Stimulated activated CD8-positive, alpha-beta memory T cell treated with anti-CD3 and anti-CD28 coated beads, Interleukin-15, amount 100 ng/mL, for 4 hours (primary cell): Measurements from ENCODE around the gene DKK3.

ENCODE experiments used
- DNase-seq, 2 donors: peaks; one replicate each; pipeline ENCODE4 v3.0.0-alpha.2; 2020; ENCODE audit warnings: low read depth in 2 of 2

Gene DKK3

DNA sequence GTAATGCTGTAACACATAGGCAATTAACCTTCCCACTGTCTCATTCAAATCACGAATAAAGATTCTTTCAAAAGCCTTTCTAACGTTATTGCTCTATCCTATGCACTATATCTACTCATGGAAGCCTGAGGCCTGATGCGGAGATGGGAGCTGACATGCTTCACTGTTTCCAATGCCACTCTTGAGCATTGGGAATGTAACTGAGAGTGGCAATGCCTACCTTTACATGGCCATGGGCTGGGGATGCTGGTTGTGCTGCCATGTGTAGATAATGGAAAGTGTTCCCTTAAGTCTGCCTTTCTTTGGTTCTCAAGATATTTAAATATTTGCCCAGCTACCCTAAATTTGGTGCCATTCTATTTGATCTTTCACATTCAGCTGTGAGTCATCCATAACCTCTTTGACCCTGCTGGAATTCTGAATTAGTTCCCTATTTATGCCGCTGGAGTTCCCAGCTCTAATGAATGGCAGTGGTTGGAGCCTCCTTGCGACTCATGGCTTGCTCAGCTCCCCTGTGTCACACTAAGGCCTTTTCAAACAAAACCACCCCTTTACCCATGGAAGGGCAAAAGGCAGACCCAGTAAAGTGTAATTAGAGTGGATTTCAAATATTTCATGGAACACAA, 21.4 kb upstream of the DKK3 start:
- no peak for DNase-seq

DNA sequence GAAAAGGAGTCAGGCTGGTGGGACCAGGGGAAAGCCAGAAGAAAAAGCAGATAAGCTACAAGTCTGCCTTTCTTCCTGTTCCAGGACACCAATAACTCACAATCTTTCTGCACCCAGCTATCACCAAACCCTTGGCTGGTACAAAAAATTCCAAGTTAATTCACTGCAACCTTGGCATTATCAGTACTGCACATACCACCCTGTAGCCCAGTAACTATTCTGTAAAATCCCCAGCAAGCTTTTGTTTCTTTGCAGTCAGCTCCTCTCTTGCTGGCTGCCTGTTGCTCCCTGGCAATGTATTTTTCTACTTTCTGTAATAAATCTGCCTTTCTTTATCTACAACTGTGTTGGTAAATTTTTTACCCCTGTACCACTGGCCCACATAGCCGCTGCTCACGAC, 20.7 kb upstream of the DKK3 start:
- no peak for DNase-seq

GRCh38 chr11:12028303-12028702, 19.9 kb upstream of the DKK3 start:
- DNase-seq: no peak

- no peak for DNase-seq
Measured at GRCh38 chr11:12026331-12027211, 18.1 kb upstream of the DKK3 start.

DNA sequence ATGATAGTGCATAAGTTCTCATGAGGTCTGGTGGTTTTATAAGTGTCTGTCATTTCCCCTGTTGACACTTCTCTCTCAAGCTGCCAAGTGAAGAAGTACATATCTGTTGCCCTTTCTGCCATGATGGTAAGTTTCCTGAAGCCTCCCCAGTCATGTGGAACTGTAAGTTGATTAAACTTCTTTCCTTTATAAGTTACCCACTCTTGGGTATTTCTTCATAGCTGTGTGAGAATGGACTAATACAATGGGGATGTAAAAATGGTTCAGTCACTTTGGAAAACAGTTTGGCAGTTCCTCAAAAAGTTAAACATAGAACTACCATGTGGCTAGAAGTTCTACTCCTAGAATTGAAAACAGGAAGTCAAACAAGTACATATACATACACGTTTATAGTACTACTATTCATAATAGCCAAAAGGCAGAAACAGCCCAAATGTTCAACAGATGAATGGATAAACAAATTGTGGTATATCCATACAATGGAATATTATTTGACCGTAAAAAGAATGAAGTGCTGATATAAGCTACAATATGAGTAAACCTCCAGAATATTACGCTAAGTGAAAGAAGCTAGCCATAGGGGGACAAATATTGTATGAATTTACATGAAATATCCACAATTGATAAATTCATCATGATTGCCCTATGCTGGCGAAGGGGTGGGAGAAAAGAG, 16.0 kb upstream of the DKK3 start:
- no peak for DNase-seq

DNA sequence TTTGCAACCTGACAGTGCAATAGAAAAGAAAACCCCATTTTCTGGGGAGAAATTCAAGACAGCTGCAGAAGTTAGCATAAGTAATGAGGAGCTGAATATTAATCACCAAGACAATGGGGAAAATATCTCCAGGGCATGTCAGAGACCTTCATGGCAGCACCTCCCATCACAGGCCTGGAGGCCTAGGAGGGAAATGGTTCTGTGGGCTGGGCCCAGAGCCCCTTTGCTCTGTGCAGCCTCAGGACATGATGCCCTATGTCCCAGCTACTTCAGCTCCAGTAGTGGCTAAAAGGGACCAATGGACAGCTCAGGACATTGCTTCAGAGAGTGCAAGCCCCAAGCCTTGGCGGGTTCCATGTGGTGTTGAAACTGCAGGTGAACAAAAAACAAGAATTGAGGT, 14.6 kb upstream of the DKK3 start:
- no peak for DNase-seq

DNA sequence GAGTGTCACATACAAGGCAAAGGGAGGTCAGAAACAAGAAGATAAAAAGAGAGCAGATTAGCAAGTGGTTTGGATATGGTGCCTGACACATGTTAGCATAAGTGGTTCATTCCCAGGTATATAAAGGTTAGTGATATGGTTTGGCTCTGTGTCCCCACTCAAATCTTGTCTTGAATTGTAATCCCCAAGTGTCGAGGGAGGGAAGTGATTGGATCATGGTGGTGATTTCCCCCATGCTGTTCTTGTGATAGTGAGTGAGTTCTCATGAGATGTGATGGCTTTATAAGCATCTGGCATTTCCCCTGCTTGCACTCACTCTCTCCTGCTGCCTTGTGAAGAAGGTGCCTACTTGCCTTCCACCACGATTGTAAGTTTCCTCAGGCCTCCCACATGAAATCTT, 12.1 kb upstream of the DKK3 start:
- DNase-seq: no peak

- no peak for DNase-seq
Measured at GRCh38 chr11:12019866-12020416, 11.5 kb upstream of the DKK3 start.

DNA sequence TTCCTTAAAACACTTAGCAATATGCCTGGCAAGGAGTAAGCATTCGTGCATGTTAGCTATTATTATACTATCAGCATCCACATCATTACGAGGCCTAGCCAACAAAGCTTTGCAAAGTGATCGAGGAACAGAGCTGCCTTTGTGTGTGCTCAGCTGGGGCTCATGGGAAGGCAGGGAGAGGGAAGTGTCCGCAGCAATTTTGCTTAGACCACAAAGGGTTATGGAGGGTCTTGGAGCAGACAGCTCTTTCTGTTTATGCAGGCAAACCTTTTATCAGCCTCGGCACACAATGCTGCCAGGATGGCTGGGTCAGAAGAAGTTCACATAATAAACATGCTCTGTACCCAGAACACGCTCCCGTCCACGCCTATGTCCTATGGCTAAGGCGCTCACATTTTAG, 10.9 kb upstream of the DKK3 start:
- DNase-seq: no peak

DNA sequence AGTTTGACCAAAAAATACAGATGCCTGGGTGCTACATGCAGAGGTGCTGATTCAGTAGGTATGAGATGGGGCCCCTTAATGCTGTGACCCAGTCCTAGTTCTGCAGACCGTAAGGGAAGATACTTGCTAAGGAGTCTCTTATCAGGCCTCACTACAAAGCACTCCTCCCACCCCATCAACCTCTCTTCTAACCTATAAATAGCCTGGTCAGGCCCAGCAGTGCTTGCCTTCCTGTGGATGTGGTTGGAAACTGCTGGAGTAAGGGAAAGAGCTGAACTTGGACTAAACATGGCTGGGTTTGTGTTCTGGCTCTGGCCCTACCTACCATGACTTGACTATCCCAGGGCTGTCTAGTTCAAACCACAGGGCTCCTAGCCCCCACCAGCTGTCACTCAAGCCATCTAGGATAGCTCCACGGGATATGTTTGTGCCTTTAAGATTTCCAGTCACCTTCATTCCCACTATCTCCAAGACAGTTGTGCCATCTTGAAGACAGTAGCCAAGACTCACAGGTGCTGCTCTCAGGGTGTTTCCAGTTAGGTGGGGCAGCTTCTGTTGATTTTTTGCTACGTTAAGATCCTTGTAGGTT, 9.5 kb upstream of the DKK3 start:
- no peak for DNase-seq

DNA sequence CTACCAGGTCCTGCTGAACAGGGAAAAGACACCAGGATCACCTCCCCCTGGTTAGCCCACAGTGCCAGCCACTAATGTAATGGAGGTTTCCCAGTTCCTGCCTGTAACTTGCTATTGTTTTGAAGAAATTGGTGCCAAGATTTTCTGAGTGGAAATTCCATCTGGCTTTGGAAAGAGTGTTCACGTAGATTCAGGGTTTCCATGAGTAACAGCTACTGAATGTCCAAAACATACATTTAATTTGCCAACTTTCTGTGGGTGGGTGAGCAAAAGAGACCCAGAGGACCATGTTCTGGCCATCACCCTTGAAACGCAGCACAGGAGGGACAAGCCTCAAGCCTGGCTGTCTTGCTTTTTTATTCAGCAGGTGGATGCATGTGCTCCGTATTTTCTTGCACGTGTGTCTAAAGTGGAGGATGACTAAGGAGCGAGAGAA, 8.8 kb upstream of the DKK3 start:
- no peak for DNase-seq

DNA sequence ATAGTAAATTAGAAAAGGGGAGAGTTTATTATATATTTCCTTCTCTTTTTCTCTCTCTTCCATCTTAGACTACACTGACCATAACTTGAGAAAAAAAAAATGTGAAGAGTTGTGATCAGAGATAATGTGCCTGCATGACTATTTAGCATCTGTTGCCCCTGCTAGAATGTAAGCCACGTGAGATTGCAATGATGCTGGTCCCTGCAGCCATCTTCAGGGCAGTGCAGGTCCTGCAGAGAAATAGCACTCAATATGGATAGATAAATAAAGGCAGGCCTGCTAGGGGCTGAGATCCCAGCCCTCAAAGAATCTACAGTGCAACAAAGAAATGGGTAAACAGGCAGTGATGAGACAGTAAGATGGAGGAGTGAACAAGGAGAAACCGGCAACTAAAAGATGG, 7.8 kb upstream of the DKK3 start:
- DNase-seq: no peak

- no peak for DNase-seq
Measured at GRCh38 chr11:12015486-12015885, 7.1 kb upstream of the DKK3 start.

- no peak for DNase-seq
Measured at GRCh38 chr11:12013781-12014180, 5.4 kb upstream of the DKK3 start.

DNA sequence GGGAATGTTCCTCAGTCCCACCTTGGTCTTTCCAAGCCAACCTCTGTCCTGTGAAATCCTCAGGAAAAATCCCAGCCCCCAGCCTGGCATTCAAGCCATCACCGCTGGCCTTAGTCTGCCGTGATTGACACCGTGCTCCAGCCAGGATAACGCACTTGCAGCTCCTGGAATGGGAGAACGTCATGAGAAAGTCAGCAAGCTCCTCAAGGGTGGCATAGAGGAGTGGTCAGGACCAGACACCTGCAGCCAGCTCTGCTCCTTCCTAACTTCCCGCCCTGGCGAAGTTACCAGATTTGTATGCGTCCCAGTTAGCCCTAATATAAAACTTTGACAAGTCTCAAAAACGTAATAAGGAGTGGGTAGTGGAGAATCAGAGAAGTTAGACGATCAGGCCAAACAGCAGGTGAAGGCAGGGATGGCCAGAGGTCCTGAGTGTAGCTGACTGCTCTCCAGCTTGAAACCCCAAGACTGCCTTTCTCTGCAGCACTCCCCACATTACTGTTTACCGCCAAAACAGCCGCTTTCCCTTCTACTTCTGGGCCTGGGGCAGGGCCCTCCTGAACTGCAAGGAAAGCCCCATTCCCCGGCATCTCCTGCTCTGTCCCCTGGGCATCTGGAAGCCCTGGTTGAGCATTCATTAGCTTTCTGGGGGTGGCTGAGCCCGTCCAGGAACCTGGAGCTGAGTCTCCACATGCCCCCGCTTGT, 1.3 kb upstream of the DKK3 start:
- DNase-seq: no peak

DNA sequence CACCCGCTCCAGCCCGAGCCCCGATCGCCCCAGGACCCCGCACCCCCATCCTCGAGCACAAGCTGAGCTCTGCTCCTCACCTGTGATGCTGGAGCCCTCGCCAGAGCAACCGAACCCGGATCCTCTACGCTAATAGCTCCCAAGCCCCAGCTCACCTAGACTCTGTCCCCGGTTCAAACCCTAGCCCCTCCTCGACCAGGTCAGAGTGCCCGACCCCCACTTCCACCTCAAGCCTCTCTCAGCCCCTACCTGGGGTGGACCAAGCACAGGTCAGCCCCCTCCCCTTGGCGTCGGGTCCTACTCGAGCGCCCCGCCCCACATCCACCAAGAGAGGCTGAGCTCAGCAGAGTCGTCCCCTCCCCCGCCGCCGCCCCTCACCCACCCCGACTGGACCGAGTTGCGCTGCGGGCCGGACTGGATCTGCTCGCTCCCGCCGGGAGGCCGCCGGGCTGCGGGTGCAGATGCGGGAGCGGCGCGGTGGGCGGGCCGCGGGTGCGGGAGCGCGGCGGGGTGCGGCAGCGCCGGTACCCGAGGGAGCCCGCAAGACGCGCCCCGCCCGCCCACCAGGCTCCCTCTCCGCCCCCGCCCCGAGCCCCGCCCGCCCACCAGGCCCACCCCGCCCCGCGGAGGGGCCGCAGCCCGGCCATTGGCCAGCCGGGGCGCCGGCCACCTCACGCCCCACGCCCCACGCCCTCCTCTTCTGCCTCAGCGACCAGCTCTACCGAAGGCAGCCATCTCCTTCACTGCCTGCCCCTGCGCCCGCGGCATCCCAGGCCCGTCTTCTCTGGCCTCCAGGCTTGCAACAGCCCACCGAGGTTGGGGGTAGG, 577 bp upstream of the DKK3 start:
- no peak for DNase-seq

- no peak for DNase-seq
Measured at GRCh38 chr11:12007230-12007593, 1.2 kb downstream of the DKK3 start.

GRCh38 chr11:12006552-12007229, 1.7 kb downstream of the DKK3 start:
- no peak for DNase-seq

- no peak for DNase-seq
Measured at GRCh38 chr11:12005476-12005875, 3.0 kb downstream of the DKK3 start.

GRCh38 chr11:12005061-12005460, 3.4 kb downstream of the DKK3 start:
- no peak for DNase-seq
